H1 (cell line): ENCODE data around the gene NME4. TPM values are rescaled to one million over a fixed set of nuclear protein-coding genes. Genes with fewer than 3 reads are reported as not detected.

Source experiments
- CHD7 ChIP-seq: fragments of 300-600 bp; sonication (generic); IDR thresholded peaks from 2 replicates; pipeline ENCODE4 v1.7.1; 2012; ENCODE audit warnings: low read length, moderate library complexity, mild to moderate bottlenecking, inconsistent platforms; ENCODE audit not compliant: insufficient replicate concordance
- CREB1 ChIP-seq: IDR thresholded peaks from 2 replicates; pipeline ENCODE4 v1.6.1; 2012; ENCODE audit warnings: inconsistent platforms
- GABPA ChIP-seq: IDR thresholded peaks from 2 replicates; pipeline ENCODE4 v1.6.1; 2011; ENCODE audit warnings: mild to moderate bottlenecking, low read length, moderate library complexity, borderline replicate concordance; ENCODE audit not compliant: insufficient read depth
- KDM1A ChIP-seq: fragments of 200-600, 300-600 bp; sonication (generic); IDR thresholded peaks from 2 replicates; pipeline ENCODE4 v1.7.1; 2016; ENCODE audit warnings: mild to moderate bottlenecking, low read length, borderline replicate concordance
- NANOG ChIP-seq: IDR thresholded peaks from 2 replicates; pipeline ENCODE4 v1.6.1; 2011; ENCODE audit warnings: low read length, low read depth, mild to moderate bottlenecking, inconsistent platforms; ENCODE audit not compliant: insufficient read depth, poor library complexity, severe bottlenecking
- RNF2 ChIP-seq: fragments of 200-900, 300-1000 bp; sonication (generic); IDR thresholded peaks from 2 replicates; pipeline ENCODE4 v1.7.1; 2016; ENCODE audit warnings: borderline replicate concordance, low read depth, mild to moderate bottlenecking, antibody characterized with exemption, low read length; ENCODE audit not compliant: poor library complexity, severe bottlenecking; ENCODE audit errors: missing control alignments
- SP1 ChIP-seq: IDR thresholded peaks from 2 replicates; pipeline ENCODE4 v1.6.1; 2011; ENCODE audit warnings: low read depth, low read length
- SRF ChIP-seq: IDR thresholded peaks from 2 replicates; pipeline ENCODE4 v1.6.1; 2011; ENCODE audit warnings: mild to moderate bottlenecking, low read depth, low read length, moderate library complexity
- polyA plus RNA-seq, 7 experiments: library from polyadenylated mRNA; depleted of rRNA in 3 of 7; stranded (reverse) in 5 of 7; unstranded in 2 of 7; fragments of >200 nt in 5 of 7; fragments of 200-250 nt in 2 of 7; gene quantifications; 1 replicate in 5 of 7; 2 replicates in 1 of 7; 4 replicates in 1 of 7; pipeline versions ENCODE4 v1.2.1 to v1.2.3, GENCODE V29; 2011 to 2013; ENCODE audit warnings: missing spikeins in 2 of 7, mixed read lengths in 2 of 7
- total RNA-seq: library from RNA; stranded (reverse); fragmentation: NEBNext Ultra II Directional; extraction: Animal tissue kit (Norgen Biotek cat#: 25700); gene quantifications from 2 replicates; pipeline ENCODE4 v1.2.1, GENCODE V29; 2021
- TF ChIP-seq, protein P1 (sequence below): IDR thresholded peaks from 2 replicates; pipeline ENCODE4 v1.6.1; 2012; ENCODE audit warnings: low read length, inconsistent platforms

NME4 gene
- total and polyA plus RNA-seq, 2 of the 8 experiments (the other 6 are each of a cell fraction or from before 2014, with no cell fraction given), result 408 to 863 TPM

DNA sequence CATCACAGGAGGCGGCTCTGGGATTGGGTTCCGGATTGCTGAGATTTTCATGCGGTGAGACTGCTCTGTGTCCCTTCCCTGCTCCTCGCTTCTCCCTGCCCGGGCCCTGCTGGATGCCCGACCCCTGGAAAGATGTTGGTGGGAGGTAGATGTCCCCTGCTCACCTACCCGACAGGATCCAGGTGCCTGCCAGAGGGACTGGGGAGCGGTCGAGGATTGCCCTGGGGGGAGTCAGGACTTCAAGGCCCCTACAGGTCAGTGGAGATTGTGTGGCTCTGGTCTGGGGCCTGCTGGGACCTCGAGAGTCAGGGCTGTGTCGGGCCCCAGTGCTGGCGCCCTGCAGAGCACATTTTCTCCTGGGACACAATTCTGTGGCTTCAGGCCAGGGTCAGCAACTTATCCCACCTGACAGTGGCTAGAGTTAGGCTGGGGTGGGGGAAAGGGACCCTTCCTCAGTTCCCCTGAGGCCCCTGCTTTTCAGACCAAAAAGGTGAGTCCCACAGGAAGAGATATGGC is 8.0 kb downstream of the NME4 start (continued):
- TF ChIP-seq CHD7 (no peak), GABPA (no peak), CREB1 (no peak), RNF2 (no peak), SRF (no peak), NANOG (no peak), KDM1A (no peak), SP1 (no peak)
- TF ChIP-seq, protein P1, sequence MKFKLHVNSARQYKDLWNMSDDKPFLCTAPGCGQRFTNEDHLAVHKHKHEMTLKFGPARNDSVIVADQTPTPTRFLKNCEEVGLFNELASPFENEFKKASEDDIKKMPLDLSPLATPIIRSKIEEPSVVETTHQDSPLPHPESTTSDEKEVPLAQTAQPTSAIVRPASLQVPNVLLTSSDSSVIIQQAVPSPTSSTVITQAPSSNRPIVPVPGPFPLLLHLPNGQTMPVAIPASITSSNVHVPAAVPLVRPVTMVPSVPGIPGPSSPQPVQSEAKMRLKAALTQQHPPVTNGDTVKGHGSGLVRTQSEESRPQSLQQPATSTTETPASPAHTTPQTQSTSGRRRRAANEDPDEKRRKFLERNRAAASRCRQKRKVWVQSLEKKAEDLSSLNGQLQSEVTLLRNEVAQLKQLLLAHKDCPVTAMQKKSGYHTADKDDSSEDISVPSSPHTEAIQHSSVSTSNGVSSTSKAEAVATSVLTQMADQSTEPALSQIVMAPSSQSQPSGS, result no peak
